Thyroid gland (tissue), 4 donors: ENCODE results near the gene WHRN. TPM values are rescaled to one million over a fixed set of nuclear protein-coding genes. Genes with fewer than 3 reads are reported as not detected.

ENCODE experiments used
- DNase-seq, 2 donors: peaks; one replicate each; pipeline ENCODE4 v3.0.0-alpha.2; 2019
- H3K27ac ChIP-seq, 3 donors: fragments of 200-600 bp; sonication (generic); 1 replicate in 2 of 3; 2 replicates in 1 of 3; pipeline ENCODE4 v1.5.1; 2016 to 2019; ENCODE audit warnings: mild to moderate bottlenecking in 1 of 3, moderate library complexity in 1 of 3
- H3K27me3 ChIP-seq: fragments of 200-600 bp; sonication (generic); one replicate; pipeline ENCODE4 v1.5.1; 2019
- H3K36me3 ChIP-seq, 2 donors: fragments of 200-600 bp; sonication (generic); one replicate each; pipeline ENCODE4 v1.5.1; 2016 to 2019
- H3K4me1 ChIP-seq, 2 donors: fragments of 200-600 bp; sonication (generic); one replicate each; pipeline ENCODE4 v1.5.1; 2017 to 2019
- H3K4me3 ChIP-seq, 3 donors: fragments of 200-600 bp; sonication (generic); replicated peaks in 1 of 3; 1 replicate in 2 of 3; 2 replicates in 1 of 3; pipeline ENCODE4 v1.5.1; 2016; ENCODE audit warnings: mild to moderate bottlenecking in 1 of 3
- H3K9me3 ChIP-seq: fragments of 200-600 bp; sonication (generic); one replicate; pipeline ENCODE4 v1.5.1; 2017
- CTCF ChIP-seq, 6 experiments: fragments of 200-600 bp in 3 of 6; fragments of 450-650 bp in 3 of 6; sonication (generic) in 3 of 6; IDR thresholded peaks; one replicate each; pipeline ENCODE4 v1.5.1; 2016 to 2019; ENCODE audit warnings: antibody characterized with exemption in 6 of 6, mild to moderate bottlenecking in 2 of 6, inconsistent platforms in 1 of 6, moderate library complexity in 1 of 6
- POLR2A ChIP-seq, 2 donors: fragments of 450-650 bp; IDR thresholded peaks; one replicate each; pipeline ENCODE4 v1.6.1; 2017; ENCODE audit warnings: antibody characterized with exemption in 2 of 2, mild to moderate bottlenecking in 2 of 2, moderate library complexity in 1 of 2
- WGBS, 2 donors: methylation state at CpG; one replicate each; pipeline ENCODE4 v1.1.5; 2017; 5-methylcytosine and 5-hydroxymethylcytosine counted together
- intact Hi-C: fragments of 100-400 bp; cut with DNase I; formaldehyde crosslinking; loops from one replicate; pipeline ENCODE4 v1.15.1; 2023
- total RNA-seq, 4 donors: library from RNA; depleted of rRNA; stranded (reverse); fragments of >200 nt; gene quantifications; one replicate each; pipeline ENCODE4 v1.2.3, GENCODE V29; 2016

The WHRN gene
- total RNA-seq, 4 donors from 2014 or later = 7.4 to 13.0 (median 10.9) TPM

DNA sequence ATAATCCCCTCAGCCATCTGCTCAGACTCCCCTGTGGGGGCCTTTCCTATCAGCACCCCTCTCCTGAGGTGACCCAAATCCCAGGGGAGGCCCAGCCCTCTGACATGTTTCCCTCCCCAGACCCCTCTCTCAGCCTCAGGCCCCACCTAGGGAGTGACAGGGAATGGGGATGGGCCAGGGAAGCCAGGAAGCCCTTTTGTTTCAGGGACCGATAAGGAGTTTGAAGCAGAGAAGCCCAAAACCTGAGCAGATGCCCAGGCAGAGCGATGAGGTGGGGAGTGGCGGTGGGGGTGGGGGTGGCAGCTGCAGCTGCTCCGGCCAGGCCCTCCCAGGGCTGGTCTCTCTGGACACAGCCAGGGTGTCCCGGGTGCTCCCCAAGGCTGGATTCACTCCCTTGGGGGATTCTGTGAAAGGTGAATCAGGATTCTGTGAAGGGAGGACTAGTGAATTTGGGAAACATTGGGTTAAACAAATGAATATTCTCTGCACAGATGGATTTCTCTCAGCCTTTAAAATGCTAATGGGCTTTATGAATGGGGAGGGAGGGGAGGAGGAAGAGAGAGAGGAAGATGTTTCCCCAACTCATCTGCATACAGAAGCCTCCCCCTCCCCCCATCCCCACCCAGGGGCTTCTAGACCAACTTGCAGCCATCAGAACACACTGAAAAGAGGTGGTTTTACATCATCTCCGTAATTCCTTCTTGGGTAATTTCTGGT lies 134.9 kb downstream of the WHRN start:
- Histone ChIP-seq H3K4me1 (peaks cover 7 to 14% of the 10 kb centered on the region in 2 donors), H3K27ac (no peak overlapping the region), H3K4me3 (no peak overlapping the region), H3K9me3 (no peaks in the 10 kb centered on the region), H3K36me3 (peaks cover 0 to 12% of the 10 kb centered on the region in 2 donors), H3K27me3 (no peaks in the 10 kb centered on the region)
- intact Hi-C loops = no loop called here
- DNase-seq = no peak
- 81 to 83% methylated on average over 6 of the region's 6 CpGs for WGBS, 2 donors
- TF ChIP-seq CTCF (IDR thresholded peaks at IDR 0.05) (no peak), POLR2A (IDR thresholded peaks at IDR 0.05) (no peak)

DNA sequence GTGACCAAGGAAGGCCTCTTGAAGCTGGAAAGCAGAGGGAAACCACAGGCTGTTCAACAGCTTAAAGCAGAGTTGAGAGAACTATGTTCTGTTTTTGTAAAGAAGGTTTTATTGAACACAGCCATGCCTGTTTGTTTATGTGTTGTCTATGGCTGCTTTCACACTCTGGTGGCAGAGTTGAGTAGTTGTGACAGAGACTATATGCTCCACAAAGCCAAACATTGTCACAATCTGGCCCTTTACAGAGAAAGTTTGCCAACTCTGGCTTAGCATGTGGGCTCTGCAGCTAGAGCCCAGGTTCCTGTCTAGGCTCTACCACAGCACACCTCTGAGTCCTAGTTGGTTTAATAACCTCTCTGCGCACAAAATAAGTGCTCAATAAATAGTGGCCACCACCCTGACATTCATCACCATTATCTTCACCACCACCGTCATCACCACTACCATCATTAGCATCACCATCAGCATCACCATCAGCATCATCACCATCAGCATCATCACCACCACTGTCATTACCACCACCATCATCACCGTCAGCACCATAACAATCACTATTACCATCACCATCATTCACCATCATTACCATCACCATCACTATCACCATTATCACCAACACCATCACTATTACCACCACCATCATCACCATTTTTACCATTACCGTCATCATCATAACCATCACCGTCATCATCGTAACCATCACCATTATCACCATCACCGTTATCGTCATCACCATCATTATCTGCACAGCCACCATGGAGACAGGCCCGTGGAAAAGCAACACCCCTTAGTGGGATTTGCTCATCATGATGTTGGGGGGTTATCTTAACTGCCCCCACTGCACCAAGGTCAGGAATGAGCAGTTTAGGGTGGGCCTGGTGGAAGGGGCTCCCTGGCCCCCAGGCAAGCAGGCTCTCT lies 135.8 kb downstream of the WHRN start:
- peaks cover 0 to 12% of the 10 kb centered on the region in 2 donors for H3K36me3 ChIP-seq
- 96% methylated on average over 9 of the region's 9 CpGs for WGBS, 2 donors
- DNase-seq = no peak
- H3K27me3 ChIP-seq = no peaks in the 10 kb centered on the region
- intact Hi-C loops = no loop called here
- peaks cover 7 to 18% of the 10 kb centered on the region in 2 donors for H3K4me1 ChIP-seq
- no peak for TF ChIP-seq CTCF (IDR thresholded peaks at IDR 0.05)
- TF ChIP-seq POLR2A (IDR thresholded peaks at IDR 0.05) = no peak
- H3K4me3 ChIP-seq = no peak overlapping the region
- no peak overlapping the region for H3K27ac ChIP-seq
- H3K9me3 ChIP-seq = no peaks in the 10 kb centered on the region

DNA sequence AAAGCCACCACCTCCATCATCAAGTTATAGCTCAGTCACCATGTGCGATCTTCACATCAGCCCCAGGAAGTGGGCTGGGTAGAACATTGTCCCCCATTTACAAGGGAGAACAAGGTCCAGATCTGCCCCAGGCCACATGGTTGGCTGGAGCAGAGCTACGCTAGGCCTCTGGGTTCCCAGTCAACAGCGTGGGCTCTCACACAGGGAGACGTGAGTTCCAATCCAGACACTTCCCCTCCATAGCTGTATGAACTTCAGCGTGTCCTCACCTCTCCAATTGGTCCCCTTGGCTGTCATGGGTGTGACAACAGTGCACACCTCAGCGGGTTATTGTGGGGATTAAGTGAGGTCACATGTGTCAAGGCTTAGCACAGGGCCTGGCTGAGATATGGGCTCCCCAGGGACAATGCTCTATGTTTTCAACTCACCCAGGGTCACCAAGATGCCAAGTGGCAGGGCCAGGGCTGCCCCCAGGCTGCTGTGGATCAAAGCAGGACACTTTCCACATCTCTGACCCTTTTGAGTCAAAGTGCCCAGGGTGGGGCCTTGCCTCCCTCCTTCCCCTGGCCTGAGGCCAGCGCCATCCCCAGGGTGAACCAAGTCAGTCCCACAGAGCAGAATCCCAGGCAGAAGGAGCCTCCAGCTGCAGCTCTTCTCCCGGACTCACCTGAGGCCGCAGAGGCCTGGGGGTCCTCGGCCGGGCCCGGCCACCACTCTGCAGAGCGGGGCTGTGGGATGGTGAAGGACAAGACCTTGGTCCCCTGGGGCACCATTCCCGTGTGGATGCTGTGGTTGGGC lies 137.3 kb downstream of the WHRN start:
- Histone ChIP-seq H3K4me1 (peaks cover 7 to 18% of the 10 kb centered on the region in 2 donors), H3K27me3 (no peaks in the 10 kb centered on the region), H3K36me3 (peaks cover 8 to 12% of the 10 kb centered on the region in 2 donors), H3K9me3 (no peaks in the 10 kb centered on the region), H3K27ac (peak overlapping the region in 1 of 3 donors; percentile 36), H3K4me3 (no peak overlapping the region)
- TF ChIP-seq POLR2A (IDR thresholded peaks at IDR 0.05) (no peak), CTCF (IDR thresholded peaks at IDR 0.05) (no peak)
- no peak for DNase-seq
- 91 to 98% methylated on average over 7 to 13 of the region's 14 CpGs for WGBS, 2 donors
- intact Hi-C loops = no loop called here

DNA sequence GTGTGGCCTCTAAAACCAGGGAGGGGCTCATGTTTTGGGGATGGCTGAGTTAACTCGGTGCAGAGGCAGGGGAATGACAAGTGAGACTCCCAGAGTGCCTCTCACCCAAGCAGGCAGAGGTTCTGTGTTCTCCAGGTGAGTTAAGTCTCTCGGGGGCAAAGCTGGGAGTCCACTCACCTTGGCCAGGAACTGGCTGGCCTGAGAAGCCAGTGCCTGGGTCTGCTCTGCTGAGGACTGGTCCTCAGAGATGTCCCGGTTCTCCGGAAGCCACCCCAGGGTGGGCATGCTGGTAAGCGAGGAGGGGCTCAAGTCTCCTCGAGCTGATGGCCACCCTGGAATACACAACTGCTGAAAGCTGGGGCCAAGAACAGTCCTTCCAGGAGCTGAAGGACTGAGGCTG lies 137.9 kb downstream of the WHRN start:
- H3K27me3 ChIP-seq = no peaks in the 10 kb centered on the region
- 93 to 95% methylated on average over 5 to 6 of the region's 6 CpGs for WGBS, 2 donors
- TF ChIP-seq CTCF (IDR thresholded peaks at IDR 0.05) (no peak), POLR2A (IDR thresholded peaks at IDR 0.05) (no peak)
- intact Hi-C loops = no loop called here
- peaks cover 3 to 13% of the 10 kb centered on the region in 2 donors for H3K4me1 ChIP-seq
- H3K36me3 ChIP-seq = peaks cover 13 to 14% of the 10 kb centered on the region in 2 donors
- peak overlapping the region in 1 of 3 donors; percentile 36 for H3K27ac ChIP-seq
- no peak for DNase-seq
- H3K9me3 ChIP-seq = no peaks in the 10 kb centered on the region
- no peak overlapping the region for H3K4me3 ChIP-seq
